Astrocyte of the hippocampus (primary cell): ENCODE results near the gene ELANE.

Experiments
- DNase-seq: peaks from one replicate; pipeline ENCODE4 v3.0.0; 2011; ENCODE audit warnings: low read depth, low spot score

Gene ELANE

GRCh38 chr19:897442-898039 lies 45.4 kb downstream of the ELANE start:
- no peak for DNase-seq

- DNase-seq, result no peak
These were observed 46.6 kb downstream of the ELANE start for GRCh38 chr19:898663-899062.

GRCh38 chr19:899336-900042 lies 47.4 kb downstream of the ELANE start:
- no peak for DNase-seq

- no peak for DNase-seq
These were observed 47.9 kb downstream of the ELANE start for GRCh38 chr19:900043-900301.

GRCh38 chr19:900302-901111 lies 48.4 kb downstream of the ELANE start:
- no peak for DNase-seq

- no peak for DNase-seq
These were observed 49.4 kb downstream of the ELANE start for GRCh38 chr19:901216-902092.

- DNase-seq, result no peak
These were observed 49.9 kb downstream of the ELANE start for GRCh38 chr19:902093-902370.

GRCh38 chr19:902446-903226 lies 50.5 kb downstream of the ELANE start:
- DNase-seq, result no peak

GRCh38 chr19:903266-903797 lies 51.2 kb downstream of the ELANE start:
- DNase-seq, result peak; percentile 79

- no peak for DNase-seq
These were observed 52.4 kb downstream of the ELANE start for GRCh38 chr19:904545-904944.
